GM23338 (cell line): ENCODE results near the gene PDE6A. TPM values are rescaled to one million over a fixed set of nuclear protein-coding genes. Genes with fewer than 3 reads are reported as not detected.

Source experiments
- ATAC-seq: fragments of 200-7000 bp; cut with Tn5 transposase; 3 replicates; pipeline ENCODE4 v1.9.1; 2020
- DNase-seq: peaks from one replicate; pipeline ENCODE4 v3.0.0-alpha.2; 2015; ENCODE audit warnings: low spot score
- H2AFZ ChIP-seq: fragments of 200-600 bp; sonication (generic); 2 replicates; pipeline ENCODE4 v1.8.0; 2016; ENCODE audit warnings: antibody characterized with exemption, mild to moderate bottlenecking, moderate library complexity
- H3F3A ChIP-seq: fragments of 200-600 bp; sonication (generic); replicated peaks from 2 replicates; pipeline ENCODE4 v1.8.0; 2017; ENCODE audit warnings: antibody characterized with exemption, mixed run types, low read depth
- H3K27ac ChIP-seq: fragments of 200-600 bp; sonication (generic); 2 replicates; pipeline ENCODE4 v1.6.1; 2016; ENCODE audit warnings: low read depth
- H3K27me3 ChIP-seq: fragments of 200-600 bp; sonication (generic); 2 replicates; pipeline ENCODE4 v1.8.0; 2016; ENCODE audit warnings: mild to moderate bottlenecking, mixed run types, moderate library complexity; ENCODE audit not compliant: insufficient read depth
- H3K36me3 ChIP-seq: fragments of 200-600 bp; sonication (generic); 2 replicates; pipeline ENCODE4 v1.8.0; 2016; ENCODE audit warnings: mild to moderate bottlenecking; ENCODE audit not compliant: insufficient read depth
- H3K4me1 ChIP-seq: fragments of 200-600 bp; sonication (generic); 2 replicates; pipeline ENCODE4 v1.8.0; 2016; ENCODE audit warnings: mild to moderate bottlenecking, moderate library complexity; ENCODE audit not compliant: insufficient read depth
- H3K4me2 ChIP-seq: fragments of 200-600 bp; sonication (generic); 2 replicates; pipeline ENCODE4 v1.7.1; 2017; ENCODE audit warnings: mixed run types
- H3K4me3 ChIP-seq: fragments of 200-600 bp; sonication (generic); 2 replicates; pipeline ENCODE4 v1.6.1; 2016; ENCODE audit warnings: mixed run types
- H3K79me2 ChIP-seq: fragments of 200-600 bp; sonication (generic); replicated peaks from 2 replicates; pipeline ENCODE4 v1.8.0; 2017; ENCODE audit warnings: mild to moderate bottlenecking; ENCODE audit not compliant: insufficient read depth
- H3K9me2 ChIP-seq: fragments of 200-600 bp; sonication (generic); 2 replicates; pipeline ENCODE4 v1.8.0; 2017; ENCODE audit not compliant: insufficient read depth
- H4K20me1 ChIP-seq: fragments of 200-600 bp; sonication (generic); replicated peaks from 2 replicates; pipeline ENCODE4 v1.8.0; 2017; ENCODE audit warnings: mild to moderate bottlenecking; ENCODE audit not compliant: insufficient read depth
- H3K27ac Mint-ChIP-seq: 2 replicates; pipeline ENCODE4 v1.8.0; 2020; ENCODE audit warnings: inconsistent platforms, mild to moderate bottlenecking, moderate library complexity, mixed read lengths
- H3K27me3 Mint-ChIP-seq: 3 replicates; pipeline ENCODE4 v1.8.0; 2022; ENCODE audit warnings: low read depth, mild to moderate bottlenecking, moderate library complexity, mixed read lengths, inconsistent platforms; ENCODE audit not compliant: insufficient read depth, poor library complexity
- H3K36me3 Mint-ChIP-seq: 3 replicates; pipeline ENCODE4 v1.8.0; 2021; ENCODE audit warnings: low read depth, mild to moderate bottlenecking, inconsistent platforms, moderate library complexity, mixed read lengths
- H3K4me1 Mint-ChIP-seq: 3 replicates; pipeline ENCODE4 v1.8.0; 2020; ENCODE audit warnings: mild to moderate bottlenecking, inconsistent platforms, mixed read lengths
- H3K4me3 Mint-ChIP-seq: 3 replicates; pipeline ENCODE4 v1.8.0; 2021; ENCODE audit warnings: moderate library complexity, mild to moderate bottlenecking, inconsistent platforms, mixed read lengths
- H3K9me3 Mint-ChIP-seq: 3 replicates; pipeline ENCODE4 v1.8.0; 2020; ENCODE audit warnings: moderate library complexity, mild to moderate bottlenecking, inconsistent platforms, mixed read lengths
- CREB1 ChIP-seq: fragments of 250-450 bp; sonication (Bioruptor Pico); IDR thresholded peaks from 2 replicates; pipeline ENCODE4 v1.5.0; 2020; ENCODE audit warnings: low read depth, mild to moderate bottlenecking, moderate library complexity
- CTCF ChIP-seq, 2 experiments: fragments of 200-600 bp in 1 of 2; sonication (generic) in 1 of 2; conservative IDR thresholded peaks; 2 replicates each; pipeline versions ENCODE4 v1.5.1 to v1.6.1; 2016 to 2017; ENCODE audit warnings: antibody characterized with exemption in 2 of 2, low read depth in 2 of 2, mild to moderate bottlenecking in 2 of 2, moderate library complexity in 1 of 2
- ETS1 ChIP-seq: IDR thresholded peaks from 2 replicates; pipeline ENCODE4 v1.6.1; 2016; ENCODE audit warnings: antibody characterized with exemption
- EZH2 ChIP-seq: fragments of 200-600 bp; sonication (generic); IDR thresholded peaks from one replicate; pipeline ENCODE4 v1.8.0; 2017; ENCODE audit warnings: antibody characterized with exemption, mild to moderate bottlenecking, low read depth; ENCODE audit not compliant: unreplicated experiment
- EZH2phosphoT487 ChIP-seq: fragments of 200-600 bp; sonication (generic); IDR thresholded peaks from one replicate; pipeline ENCODE4 v1.8.1; 2018; ENCODE audit warnings: antibody characterized with exemption; ENCODE audit not compliant: unreplicated experiment
- JUNB ChIP-seq: IDR thresholded peaks from one replicate; pipeline ENCODE4 v1.6.1; 2016; ENCODE audit warnings: antibody characterized with exemption; ENCODE audit not compliant: unreplicated experiment
- NANOG ChIP-seq: IDR thresholded peaks from 2 replicates; pipeline ENCODE4 v1.6.1; 2016; ENCODE audit warnings: antibody characterized with exemption, borderline replicate concordance
- POLR2AphosphoS5 ChIP-seq: IDR thresholded peaks from 2 replicates; pipeline ENCODE4 v1.6.1; 2016; ENCODE audit warnings: antibody characterized with exemption, low read depth
- REST ChIP-seq: IDR thresholded peaks from one replicate; pipeline ENCODE4 v1.6.1; 2018; ENCODE audit warnings: antibody characterized with exemption; ENCODE audit not compliant: unreplicated experiment
- STAT1 ChIP-seq: IDR thresholded peaks from one replicate; pipeline ENCODE4 v1.6.1; 2016; ENCODE audit warnings: antibody characterized with exemption; ENCODE audit not compliant: unreplicated experiment
- ZNF114 ChIP-seq: fragments of 250-450 bp; sonication (Bioruptor Pico); IDR thresholded peaks from 2 replicates; pipeline ENCODE4 v1.5.0; 2020; ENCODE audit warnings: mild to moderate bottlenecking, moderate library complexity
- ZNF331 ChIP-seq: fragments of 250-450 bp; sonication (Bioruptor Pico); IDR thresholded peaks from 2 replicates; pipeline ENCODE4 v1.5.0; 2020; ENCODE audit warnings: low read depth, mild to moderate bottlenecking, moderate library complexity
- ZNF462 ChIP-seq: fragments of 250-450 bp; sonication (Bioruptor Pico); IDR thresholded peaks from 2 replicates; pipeline ENCODE4 v1.5.0; 2020; ENCODE audit warnings: mild to moderate bottlenecking, moderate library complexity
- polyA plus RNA-seq: library from polyadenylated mRNA; unstranded; fragments of >200 nt; fragmentation: Nextera tagmentation; extraction: Ambion mirVana; gene quantifications from 2 replicates; pipeline ENCODE4 v1.2.1, GENCODE V29; 2016
- total RNA-seq: library from RNA; depleted of rRNA; stranded (reverse); fragments of >200 nt; shearing (Covaris generic); gene quantifications from 2 replicates; pipeline ENCODE4 v1.2.3, GENCODE V29; 2014

Gene PDE6A
- total and polyA plus RNA-seq, 2 experiments from 2014 or later = 0.08 TPM; not detected in 1

GRCh38 chr5:149836451-149837139, 108.0 kb downstream of the PDE6A start:
- peaks cover 5% of the 10 kb centered on the region for H3K36me3 Mint-ChIP-seq
- peak overlapping the region; percentile 28; the same call in 1 of the 2 replicates for H3K27ac Mint-ChIP-seq
- Histone ChIP-seq H3K4me1 (no peaks in the 10 kb centered on the region), H2AFZ (no peak overlapping the region), H3K27ac (no peak overlapping the region), H4K20me1 (0 out of 2 replicates have a peak, but pooled peaks cover 7% of the 10 kb centered on the region), H3K79me2 (no peaks in the 10 kb centered on the region), H3F3A (no peaks in the 10 kb centered on the region), H3K27me3 (no peaks in the 10 kb centered on the region), H3K9me2 (no peaks in the 10 kb centered on the region), H3K4me2 (no peak overlapping the region), H3K36me3 (no peaks in the 10 kb centered on the region), H3K4me3 (no peak overlapping the region)
- H3K4me3 Mint-ChIP-seq = no peak overlapping the region
- H3K4me1 Mint-ChIP-seq = peaks cover 17% of the 10 kb centered on the region
- TF ChIP-seq REST (no peak), ETS1 (no peak), ZNF462 (CRISPR knock-in tag) (no peak), ZNF331 (CRISPR knock-in tag) (no peak), EZH2 (no peak), CTCF (conservative IDR thresholded peaks at IDR 0.05; ENCODE audit: low read depth in 2 of 2) (no peak), STAT1 (no peak), CREB1 (CRISPR knock-in tag) (no peak), POLR2AphosphoS5 (no peak), JUNB (no peak), ZNF114 (CRISPR knock-in tag) (no peak), NANOG (no peak), EZH2phosphoT487 (no peak)
- peaks cover 7% of the 10 kb centered on the region for H3K27me3 Mint-ChIP-seq
- no peaks in the 10 kb centered on the region for H3K9me3 Mint-ChIP-seq
- ATAC-seq (no peak), DNase-seq (no peak)
